Esophagus mucosa (tissue), 1 donor: ENCODE data around the gene KCNRG. TPM values are rescaled to one million over a fixed set of nuclear protein-coding genes. Genes with fewer than 3 reads are reported as not detected.
A peak's percentile ranks its signal among the peaks of the same experiment; 100 is the strongest.
"Not testable (repeated sequence)": the region's sequence is repeated elsewhere in the genome, so short reads cannot be mapped to it uniquely, and the experiment has no call there.

ENCODE experiments used
- ATAC-seq: fragments of 200-7000 bp; cut with Tn5 transposase; one replicate; pipeline ENCODE4 v1.9.1; 2020
- total RNA-seq: library from RNA; stranded (reverse); gene quantifications from one replicate; pipeline ENCODE4 v1.2.4, GENCODE V29; 2023
- donor health status: DM: yes; HTN: yes; CAD: no.

KCNRG gene
- total RNA-seq, 1 donor from 2014 or later, result 0.68 TPM

- ATAC-seq, result no peak
Observed at GRCh38 chr13:50012396-50013169, 2.7 kb upstream of the KCNRG start.

- ATAC-seq, result no peak
Observed at GRCh38 chr13:50014386-50014785, 858 bp upstream of the KCNRG start.

GRCh38 chr13:50015750-50016149 is 506 bp downstream of the KCNRG start:
- no peak for ATAC-seq

GRCh38 chr13:50016444-50016843 is 1.2 kb downstream of the KCNRG start:
- no peak for ATAC-seq

- ATAC-seq, result no peak
Observed at GRCh38 chr13:50017819-50018218, 2.6 kb downstream of the KCNRG start.

GRCh38 chr13:50025436-50025835 is 10.2 kb downstream of the KCNRG start:
- no peak for ATAC-seq

GRCh38 chr13:50026788-50027473 is 11.7 kb downstream of the KCNRG start:
- ATAC-seq, result no peak

- ATAC-seq, result peak; percentile 28
Observed at GRCh38 chr13:50030315-50030714, 15.1 kb downstream of the KCNRG start.

- no peak for ATAC-seq
Observed at GRCh38 chr13:50033725-50034124, 18.5 kb downstream of the KCNRG start.

- ATAC-seq, result no peak
Observed at GRCh38 chr13:50037788-50038187, 22.5 kb downstream of the KCNRG start.

GRCh38 chr13:50038266-50038665 is 23.0 kb downstream of the KCNRG start:
- no peak for ATAC-seq

- no peak for ATAC-seq
Observed at GRCh38 chr13:50052478-50052877, 37.2 kb downstream of the KCNRG start.

GRCh38 chr13:50053844-50054243 is 38.6 kb downstream of the KCNRG start:
- no peak for ATAC-seq

GRCh38 chr13:50055454-50055853 is 40.2 kb downstream of the KCNRG start:
- no peak for ATAC-seq

- ATAC-seq, result no peak
Observed at GRCh38 chr13:50060718-50061117, 45.5 kb downstream of the KCNRG start.

- not testable (repeated sequence) for ATAC-seq
Observed at GRCh38 chr13:50062336-50062735, 47.1 kb downstream of the KCNRG start.

- ATAC-seq, result no peak
Observed at GRCh38 chr13:50065712-50066111, 50.5 kb downstream of the KCNRG start.

- ATAC-seq, result no peak
Observed at GRCh38 chr13:50068508-50068907, 53.3 kb downstream of the KCNRG start.

GRCh38 chr13:50069261-50069660 is 54.0 kb downstream of the KCNRG start:
- ATAC-seq, result no peak

- ATAC-seq, result no peak
Observed at GRCh38 chr13:50070186-50070585, 54.9 kb downstream of the KCNRG start.
